A549 (cell line): ENCODE results near the gene FIZ1.

Experiments used
- CHD2 ChIP-seq: fragments of 150-350 bp; IDR thresholded peaks from 2 replicates; pipeline ENCODE4 v1.6.1; 2014; ENCODE audit warnings: low read length; ENCODE audit not compliant: partially characterized antibody
- CTCF ChIP-seq: fragments of >200 bp; sonication (Bioruptor Twin); formaldehyde crosslinking; IDR thresholded peaks from 3 replicates; pipeline ENCODE4 v1.5.1; 2016
- EP300 ChIP-seq, 2 experiments: fragments of >200 bp; sonication (Bioruptor Twin); formaldehyde crosslinking; IDR thresholded peaks; 2 replicates in 1 of 2; 3 replicates in 1 of 2; pipeline ENCODE4 v1.6.1; 2016 to 2017
- HDAC2 ChIP-seq: fragments of 200-600 bp; sonication (generic); IDR thresholded peaks from 2 replicates; pipeline ENCODE4 v1.6.1; 2016
- KDM1A ChIP-seq: fragments of 200-600 bp; sonication (generic); IDR thresholded peaks from 2 replicates; pipeline ENCODE4 v1.6.1; 2016; ENCODE audit warnings: low read depth, mild to moderate bottlenecking
- KDM5A ChIP-seq: fragments of 200-600 bp; sonication (generic); IDR thresholded peaks from 2 replicates; pipeline ENCODE4 v1.6.1; 2016; ENCODE audit warnings: antibody characterized with exemption, mild to moderate bottlenecking
- MAFK ChIP-seq: fragments of 450-650 bp; IDR thresholded peaks from 2 replicates; pipeline ENCODE4 v1.6.1; 2014; ENCODE audit not compliant: partially characterized antibody
- MAX ChIP-seq: IDR thresholded peaks from 2 replicates; pipeline ENCODE4 v1.6.1; 2012
- NPAS2 ChIP-seq: fragments of 250-450 bp; sonication (Bioruptor Pico); IDR thresholded peaks from 2 replicates; pipeline ENCODE4 v1.8.0; 2022; ENCODE audit warnings: mild to moderate bottlenecking, moderate library complexity, borderline replicate concordance
- PHF8 ChIP-seq: fragments of 200-600 bp; sonication (generic); IDR thresholded peaks from 2 replicates; pipeline ENCODE4 v1.6.1; 2016; ENCODE audit warnings: low read depth, mild to moderate bottlenecking, antibody characterized with exemption, moderate library complexity, borderline replicate concordance
- POLR2A ChIP-seq: IDR thresholded peaks from 2 replicates; pipeline ENCODE4 v1.6.1; 2012; ENCODE audit warnings: mild to moderate bottlenecking, low read length
- RAD21 ChIP-seq, 2 experiments: fragments of >200 bp in 1 of 2; sonication (Bioruptor Twin) in 1 of 2; formaldehyde crosslinking in 1 of 2; IDR thresholded peaks in 1 of 2; conservative IDR thresholded peaks in 1 of 2; 2 replicates in 1 of 2; 3 replicates in 1 of 2; pipeline ENCODE4 v1.6.1; 2012 to 2018; ENCODE audit warnings: inconsistent platforms in 1 of 2
- REST ChIP-seq: fragments of 200-600 bp; sonication (generic); IDR thresholded peaks from 2 replicates; pipeline ENCODE4 v1.6.1; 2016; ENCODE audit warnings: antibody characterized with exemption, mild to moderate bottlenecking, moderate library complexity
- ZNF302 ChIP-seq: fragments of 250-450 bp; sonication (Bioruptor Pico); IDR thresholded peaks from 2 replicates; pipeline ENCODE4 v1.9.0; 2021; ENCODE audit warnings: inconsistent platforms, mild to moderate bottlenecking, moderate library complexity

GRCh38 chr19:55590617-55591016 lies 8.7 kb downstream of the FIZ1 start:
- TF ChIP-seq RAD21 (conservative IDR thresholded peaks at IDR 0.05 in 1 of 2, IDR thresholded peaks at IDR 0.05 in 1 of 2) (no peak), KDM1A (no peak), KDM5A (no peak), PHF8 (no peak), MAX (no peak), POLR2A (no peak), CTCF (no peak), HDAC2 (no peak), EP300 (IDR thresholded peaks at IDR 0.05) (no peak), CHD2 (no peak), MAFK (no peak), ZNF302 (CRISPR knock-in tag) (no peak), NPAS2 (no peak), REST (no peak)
